GM12872 (cell line): ENCODE measurements around the gene GUSB.

ENCODE experiments used
- CTCF ChIP-seq: IDR thresholded peaks from 3 replicates; pipeline ENCODE4 v1.5.1; 2011; ENCODE audit warnings: low read depth, mild to moderate bottlenecking, low read length, moderate library complexity; ENCODE audit not compliant: insufficient read depth

GUSB gene

DNA sequence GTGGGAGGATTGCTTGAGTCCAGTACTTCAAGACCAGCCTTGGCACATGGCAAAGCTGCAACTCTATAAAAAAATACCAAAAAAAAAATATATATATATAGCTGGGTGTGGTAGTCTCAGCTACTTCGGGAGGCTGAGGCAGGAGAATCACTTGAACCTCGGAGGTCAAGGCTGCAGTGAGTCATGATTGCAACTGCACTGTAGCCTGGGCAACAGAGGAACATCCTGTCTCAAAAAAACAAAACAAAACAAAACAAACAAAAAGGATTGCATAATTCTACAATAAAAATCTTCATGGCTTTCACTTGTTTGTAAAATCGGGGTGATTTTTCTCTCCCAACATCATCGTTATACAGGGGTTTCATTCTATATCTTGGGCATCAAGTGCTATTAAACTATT is 35.1 kb downstream of the GUSB start:
- no peak for TF ChIP-seq CTCF

- no peak for TF ChIP-seq CTCF
Measured at GRCh38 chr7:65938336-65938895, 43.6 kb downstream of the GUSB start.

- TF ChIP-seq CTCF: no peak
Measured at GRCh38 chr7:65937296-65937695, 44.7 kb downstream of the GUSB start.

GRCh38 chr7:65931685-65932084 is 50.3 kb downstream of the GUSB start:
- TF ChIP-seq CTCF: no peak

DNA sequence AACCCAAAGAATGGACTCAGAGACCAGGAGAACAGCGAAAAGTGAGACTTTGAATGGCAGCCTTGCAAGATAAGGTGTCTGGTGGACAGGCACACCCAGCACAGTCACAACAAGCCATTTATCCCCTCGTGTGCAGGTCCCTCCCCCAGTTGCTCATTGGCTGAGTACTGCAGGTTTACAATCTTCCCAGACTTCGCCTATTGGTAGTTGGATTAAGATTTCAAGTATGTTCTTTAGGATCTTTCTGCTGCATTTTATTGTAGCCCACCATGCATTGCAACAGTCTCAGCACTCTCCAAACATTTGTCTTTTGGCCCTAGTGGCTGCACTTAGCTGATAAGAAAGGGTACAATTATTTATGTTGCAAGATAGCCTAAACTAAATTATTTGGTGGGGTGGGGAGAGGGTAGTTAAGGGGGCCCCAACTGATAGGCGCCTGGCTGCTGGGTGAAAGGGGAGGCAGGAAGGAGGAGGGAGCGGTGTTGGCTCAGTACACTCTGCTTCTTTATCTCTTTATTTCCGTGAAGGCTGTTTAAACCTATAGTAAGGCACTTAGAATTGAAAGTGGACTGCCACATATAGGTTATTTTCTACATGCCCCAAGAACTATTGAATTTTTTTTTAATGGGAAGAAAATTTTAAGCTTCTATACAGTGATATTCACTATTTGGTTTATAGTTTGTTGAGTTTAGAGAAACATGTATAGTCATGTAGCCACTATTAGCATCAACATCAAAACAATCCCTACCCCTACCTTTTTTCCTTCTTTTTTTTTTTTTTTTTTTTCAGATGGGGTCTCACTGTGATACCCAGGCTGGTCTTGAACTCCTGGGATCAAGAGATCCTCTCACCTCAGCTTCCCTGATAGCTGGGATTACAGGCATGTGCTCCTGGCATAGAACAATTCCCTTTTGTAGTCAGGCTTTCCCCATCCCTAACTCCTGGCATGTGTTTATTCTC is 54.2 kb downstream of the GUSB start:
- no peak for TF ChIP-seq CTCF

- TF ChIP-seq CTCF: no peak
Measured at GRCh38 chr7:65926588-65926987, 55.4 kb downstream of the GUSB start.

GRCh38 chr7:65925040-65925439 is 57.0 kb downstream of the GUSB start:
- no peak for TF ChIP-seq CTCF
